RPMI7951 (cell line): ENCODE results near the gene RILP. TPM values are rescaled to one million over a fixed set of nuclear protein-coding genes. Genes with fewer than 3 reads are reported as not detected.

Experiments
- DNase-seq: peaks from one replicate; pipeline ENCODE4 v3.0.0-alpha.2; 2012; ENCODE audit warnings: low read depth
- total RNA-seq: library from RNA; depleted of rRNA; stranded (reverse); fragments of >200 nt; shearing (Covaris generic); gene quantifications from 2 replicates; pipeline ENCODE4 v1.2.3, GENCODE V29; 2014; rRNA removed

RILP gene
- total RNA-seq, 1 experiment from 2014 or later: 8.8 TPM

DNA sequence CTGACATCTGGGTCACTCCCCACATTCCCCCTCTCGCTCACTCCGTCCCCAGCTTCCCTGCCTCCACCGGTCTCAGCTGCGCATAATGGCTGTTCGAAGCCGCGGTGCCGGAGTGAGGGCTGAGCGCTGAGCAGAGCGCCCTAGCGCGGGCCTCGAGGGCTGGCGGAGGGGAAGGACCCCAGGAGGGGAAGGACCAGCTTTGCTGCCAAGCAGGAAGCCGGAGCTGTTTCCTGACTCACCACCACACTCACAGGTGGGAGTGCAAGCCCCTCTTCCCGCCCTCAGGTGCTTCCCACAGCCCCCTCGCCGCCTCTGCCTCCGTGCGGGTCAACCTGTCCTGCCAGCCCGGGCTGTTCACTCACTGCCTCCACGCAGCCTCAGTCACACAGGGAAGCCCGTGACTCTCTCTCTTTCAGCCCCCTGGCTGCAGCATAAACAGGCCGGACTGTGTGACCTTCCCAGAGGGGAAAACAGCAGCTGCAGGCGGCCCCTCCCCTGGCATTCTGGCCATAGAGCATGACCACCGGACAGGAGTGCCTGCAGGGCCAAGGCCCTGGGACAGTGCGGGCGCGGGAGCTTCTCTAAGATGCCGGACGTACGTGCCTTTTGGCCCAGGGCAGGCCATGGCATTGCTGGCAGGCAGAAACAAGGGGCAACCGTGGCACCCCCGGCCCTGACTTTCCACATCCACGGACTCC is 44.7 kb downstream of the RILP start:
- DNase-seq: no peak

DNA sequence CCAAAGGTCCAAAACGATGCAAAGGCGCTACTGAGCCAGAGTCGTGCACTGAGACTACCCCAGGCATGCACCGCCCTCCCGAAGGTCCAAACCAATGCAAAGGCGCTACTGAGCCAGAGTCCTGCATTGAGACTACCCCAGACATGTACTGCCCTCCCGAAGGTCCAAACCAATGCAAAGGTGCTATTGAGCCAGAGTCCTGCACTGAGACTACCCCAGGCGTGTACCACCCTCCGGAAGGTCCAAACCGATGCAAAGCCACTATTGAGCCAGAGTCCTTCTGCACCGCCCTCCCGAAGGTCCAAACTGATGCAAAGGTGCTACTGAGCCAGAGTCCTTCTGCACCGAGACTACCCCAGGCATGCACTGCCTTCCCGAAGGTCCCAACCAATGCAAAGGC is 48.1 kb downstream of the RILP start:
- DNase-seq: no peak

DNA sequence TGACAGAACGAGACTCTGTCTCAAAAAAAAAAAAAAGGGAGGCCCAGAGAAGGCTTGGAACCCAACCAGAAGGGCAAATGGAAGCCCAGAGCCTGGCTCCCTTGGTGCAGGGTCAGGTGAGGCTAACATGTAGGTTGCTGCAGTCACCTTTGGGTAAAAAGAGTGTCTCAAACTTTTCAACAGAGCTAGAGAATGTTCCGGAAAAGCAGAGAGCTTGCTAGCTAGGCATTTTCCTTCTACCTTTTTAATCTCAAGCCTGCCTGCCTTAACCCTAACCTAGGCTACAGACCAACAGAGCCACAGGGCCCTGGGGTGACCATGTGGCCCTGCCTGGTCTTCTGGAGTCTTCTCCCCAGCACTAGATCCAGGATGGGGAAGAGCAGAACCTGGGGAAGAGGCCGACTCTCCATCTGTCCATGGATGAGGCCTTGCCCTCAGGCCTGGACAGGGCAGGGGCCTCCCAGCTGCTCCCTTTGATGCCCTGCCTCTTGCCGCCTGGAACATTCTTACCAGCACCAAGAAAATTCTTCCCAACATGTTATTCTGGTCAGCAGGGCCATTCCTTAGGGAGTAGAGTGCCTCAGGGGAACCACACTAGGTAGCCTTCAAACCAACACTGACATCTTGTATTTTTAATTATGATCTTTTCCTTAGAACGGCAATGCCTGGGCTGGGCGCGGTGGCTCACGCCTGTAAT is 51.1 kb downstream of the RILP start:
- no peak for DNase-seq

DNA sequence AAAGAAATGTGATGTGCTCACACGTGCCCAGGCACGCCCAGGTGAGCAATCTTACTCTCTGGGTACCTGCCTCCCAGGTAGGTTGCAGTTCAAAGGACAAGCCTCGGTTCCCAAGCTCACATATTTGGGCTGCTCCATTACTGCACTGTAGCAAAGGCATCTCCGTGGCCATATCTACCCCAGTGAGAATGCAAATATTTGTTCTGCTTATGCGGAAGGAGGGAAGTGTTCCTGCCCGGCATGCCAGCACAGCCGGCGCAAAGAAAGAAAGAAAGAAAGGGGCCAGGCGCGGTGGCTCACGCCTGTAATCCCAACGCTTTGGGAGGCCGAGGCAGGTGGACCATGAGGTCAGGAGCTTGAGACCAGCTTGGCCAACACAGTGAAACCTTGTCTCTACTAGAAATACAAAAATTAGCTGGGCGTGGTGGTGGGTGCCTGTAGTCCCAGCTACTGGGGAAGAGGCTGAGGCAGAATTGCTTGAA is 51.8 kb downstream of the RILP start:
- DNase-seq: no peak

Other genes starting within 250 kb of the RILP start
- gene YWHAE, start 249.6 kb downstream of the RILP start, total RNA-seq: 337 and 342 TPM in 2 replicates
- gene CRK, start 193.6 kb downstream of the RILP start, total RNA-seq: 62.6 and 67.6 TPM in 2 replicates
- 58.2 and 62.9 TPM in 2 replicates for gene MYO1C, start 157.2 kb downstream of the RILP start, total RNA-seq
- gene INPP5K, start 133.3 kb downstream of the RILP start, total RNA-seq: 20.9 and 22.1 TPM in 2 replicates
- gene PITPNA, start 87.1 kb downstream of the RILP start, total RNA-seq: 11.4 and 13.6 TPM in 2 replicates
- gene SLC43A2, start 21.0 kb downstream of the RILP start, total RNA-seq: 2.2 and 2.5 TPM in 2 replicates
- gene SCARF1, start 4.1 kb downstream of the RILP start, total RNA-seq: 0.12 and 0.20 TPM in 2 replicates
- gene PRPF8, start 35.0 kb upstream of the RILP start, total RNA-seq: 65.7 and 69.7 TPM in 2 replicates
- gene TLCD2, start 60.5 kb upstream of the RILP start, total RNA-seq: 0.39 and 0.48 TPM in 2 replicates
- 5.3 and 8.2 TPM in 2 replicates for gene WDR81, start 74.8 kb upstream of the RILP start, total RNA-seq
- gene SERPINF2, start 93.0 kb upstream of the RILP start, total RNA-seq: under 0.01 and 0.24 TPM in 2 replicates
- gene SERPINF1, start 112.2 kb upstream of the RILP start, total RNA-seq: 127 and 150 TPM in 2 replicates
- gene SMYD4, start 180.0 kb upstream of the RILP start, total RNA-seq: 5.6 and 6.2 TPM in 2 replicates
- gene RPA1, start 180.1 kb upstream of the RILP start, total RNA-seq: 21.6 and 23.6 TPM in 2 replicates